B cell (primary cell): ENCODE results near the gene PARD3B. TPM values are rescaled to one million over a fixed set of nuclear protein-coding genes. Genes with fewer than 3 reads are reported as not detected.

Experiments
- ATAC-seq: fragments of 200-7000 bp; cut with Tn5 transposase; one replicate; pipeline ENCODE4 v1.10.0; 2021; ENCODE audit warnings: low read depth, mild to moderate bottlenecking, moderate number of reproducible peaks, moderate library complexity
- CTCF ChIA-PET: fragments of 350-600 bp; sonication (Branson Sonifier 250); formaldehyde crosslinking; loops from one replicate; lab custom pipeline; 2021; ENCODE audit warnings: antibody characterized with exemption, inconsistent platforms; lab: Charles Lee
- POLR2A ChIA-PET: fragments of 350-600 bp; sonication (Branson Sonifier 250); formaldehyde crosslinking; loops from one replicate; lab custom pipeline; 2021; ENCODE audit warnings: antibody characterized with exemption; lab: Charles Lee
- DNase-seq: peaks from one replicate; pipeline ENCODE4 v3.0.0; 2013
- H2AFZ ChIP-seq: 2 replicates; pipeline ENCODE4 v1.6.1; 2012; ENCODE audit warnings: mild to moderate bottlenecking, low read depth, low read length; ENCODE audit not compliant: insufficient read depth, poor library complexity, severe bottlenecking
- H3K27ac ChIP-seq, 2 donors: 1 replicate in 1 of 2; 2 replicates in 1 of 2; pipeline ENCODE4 v1.5.1; 2012 to 2013; ENCODE audit warnings: low read length in 2 of 2, mild to moderate bottlenecking in 2 of 2, moderate library complexity in 1 of 2
- H3K27me3 ChIP-seq, 4 experiments: fragments of 200-600 bp in 1 of 4; sonication (generic) in 1 of 4; replicated peaks in 1 of 4; 1 replicate in 2 of 4; 2 replicates in 2 of 4; pipeline versions ENCODE4 v1.6.1 to v1.7.0; 2013 to 2016; ENCODE audit warnings: low read length in 3 of 4, mild to moderate bottlenecking in 2 of 4, mixed read lengths in 1 of 4, moderate library complexity in 1 of 4; ENCODE audit not compliant: insufficient read depth in 4 of 4, control insufficient read depth in 3 of 4; ENCODE audit errors: control extremely low read depth in 1 of 4
- H3K36me3 ChIP-seq, 2 experiments: replicated peaks in 1 of 2; 1 replicate in 1 of 2; 2 replicates in 1 of 2; pipeline versions ENCODE4 v1.6.1 to v1.7.1; 2013; ENCODE audit warnings: low read length in 1 of 2; ENCODE audit not compliant: insufficient read depth in 2 of 2, control insufficient read depth in 1 of 2; ENCODE audit errors: control extremely low read depth in 1 of 2, extremely low read depth in 1 of 2
- H3K4me1 ChIP-seq, 2 donors: fragments of 200-600 bp in 1 of 2; sonication (generic) in 1 of 2; 1 replicate in 1 of 2; 2 replicates in 1 of 2; pipeline versions ENCODE4 v1.5.1 to v1.6.1; 2013 to 2017; ENCODE audit warnings: low read length in 2 of 2; ENCODE audit not compliant: control insufficient read depth in 2 of 2, insufficient read depth in 2 of 2
- H3K4me2 ChIP-seq: replicated peaks from 2 replicates; pipeline ENCODE3; 2012; ENCODE audit warnings: mild to moderate bottlenecking, low read depth, low read length; ENCODE audit not compliant: poor library complexity, severe bottlenecking
- H3K4me3 ChIP-seq, 5 experiments: fragments of 200-600 bp in 1 of 5; sonication (generic) in 1 of 5; 1 replicate in 3 of 5; 2 replicates in 2 of 5; pipeline versions ENCODE4 v1.5.1 to v1.7.0; 2011 to 2016; ENCODE audit warnings: low read length in 4 of 5, mild to moderate bottlenecking in 4 of 5, low read depth in 2 of 5, control low read depth in 1 of 5, moderate library complexity in 1 of 5; ENCODE audit not compliant: insufficient read depth in 1 of 5; ENCODE audit errors: control extremely low read depth in 1 of 5, extremely low read depth in 1 of 5
- H3K79me2 ChIP-seq: fragments of 200-600 bp; sonication (generic); one replicate; pipeline ENCODE4 v1.6.0; 2016; ENCODE audit warnings: low read length; ENCODE audit not compliant: control insufficient read depth, insufficient read depth
- H3K9ac ChIP-seq: fragments of 200-600 bp; sonication (generic); 2 replicates; pipeline ENCODE4 v1.6.1; 2017; ENCODE audit warnings: mild to moderate bottlenecking, low read length, moderate library complexity
- H3K9me3 ChIP-seq, 3 donors: one replicate each; pipeline versions ENCODE4 v1.6.1 to v1.7.1; 2013; ENCODE audit warnings: low read length in 2 of 3; ENCODE audit not compliant: control insufficient read depth in 2 of 3, insufficient read depth in 1 of 3; ENCODE audit errors: control extremely low read depth in 1 of 3
- H4K20me1 ChIP-seq: 2 replicates; pipeline ENCODE4 v1.6.0; 2012; ENCODE audit warnings: mild to moderate bottlenecking, low read length; ENCODE audit not compliant: insufficient read depth, control insufficient read depth, poor library complexity, severe bottlenecking
- H3K27ac Mint-ChIP-seq: one replicate; pipeline ENCODE4 v1.8.0; 2021; ENCODE audit warnings: mixed read lengths
- H3K27me3 Mint-ChIP-seq: one replicate; pipeline ENCODE4 v1.8.0; 2021; ENCODE audit warnings: mixed read lengths
- H3K4me1 Mint-ChIP-seq: one replicate; pipeline ENCODE4 v1.8.0; 2021; ENCODE audit warnings: mixed read lengths
- H3K4me3 Mint-ChIP-seq: one replicate; pipeline ENCODE4 v1.8.0; 2021; ENCODE audit warnings: mixed read lengths
- H3K9me3 Mint-ChIP-seq: one replicate; pipeline ENCODE4 v1.8.0; 2022; ENCODE audit warnings: mixed read lengths; ENCODE audit not compliant: insufficient read depth
- CTCF ChIP-seq: fragments of 200-600 bp; IDR thresholded peaks from one replicate; pipeline ENCODE4 v1.8.0; 2022; ENCODE audit warnings: antibody characterized with exemption, mild to moderate bottlenecking
- EZH2 ChIP-seq: IDR thresholded peaks from 2 replicates; pipeline ENCODE4 v1.6.1; 2012; ENCODE audit warnings: borderline replicate concordance, low read depth, mild to moderate bottlenecking, moderate library complexity, low read length; ENCODE audit not compliant: insufficient read depth, poor library complexity, severe bottlenecking
- WGBS: methylation state at CpG from one replicate; pipeline ENCODE4 v1.1.5; 2013; ENCODE audit warnings: missing lambda C conversion rate; ENCODE audit not compliant: insufficient coverage; 5-methylcytosine and 5-hydroxymethylcytosine counted together
- intact Hi-C: fragments of 100-400 bp; cut with micrococcal nuclease; formaldehyde crosslinking; loops from one replicate; pipeline ENCODE4 v1.10.0; 2022
- polyA plus RNA-seq: library from polyadenylated mRNA; depleted of rRNA; stranded (reverse); fragments of >200 nt; gene quantifications from 2 replicates; pipeline ENCODE4 v1.2.3, GENCODE V29; 2012
- total RNA-seq, 2 donors: library from RNA; stranded (reverse); fragments of 120-200 nt in 1 of 2; gene quantifications; 1 replicate in 1 of 2; 2 replicates in 1 of 2; pipeline versions ENCODE4 v1.2.3 to v1.2.4, GENCODE V29; 2013 to 2022

The PARD3B gene
- total and polyA plus RNA-seq, 2 donors (not counting 1 experiment from before 2014, with no cell fraction given): not detected

GRCh38 chr2:204586444-204587180 is 41.3 kb downstream of the PARD3B start:
- H3K9me3 Mint-ChIP-seq: peaks cover 9% of the 10 kb centered on the region
- H3K4me3 ChIP-seq: no peak overlapping the region
- intact Hi-C loops: no loop called here
- H3K9ac ChIP-seq: no peak overlapping the region
- no peak overlapping the region for H3K4me2 ChIP-seq
- H3K27ac Mint-ChIP-seq: no peak overlapping the region
- no peaks in the 10 kb centered on the region for H3K27me3 ChIP-seq
- H2AFZ ChIP-seq: no peak overlapping the region
- CTCF ChIA-PET: no interaction called here
- no peaks in the 10 kb centered on the region for H3K4me1 ChIP-seq
- no peaks in the 10 kb centered on the region for H3K79me2 ChIP-seq
- DNase-seq (no peak), ATAC-seq (no peak)
- no peaks in the 10 kb centered on the region for H3K27me3 Mint-ChIP-seq
- no peak overlapping the region for H3K27ac ChIP-seq
- no peak overlapping the region for H3K4me3 Mint-ChIP-seq
- H3K9me3 ChIP-seq: peaks cover 0 to 5% (median 3%) of the 10 kb centered on the region in 3 donors
- H3K4me1 Mint-ChIP-seq: no peaks in the 10 kb centered on the region
- 100% methylated on average over 1 of the region's 7 CpGs for WGBS
- POLR2A ChIA-PET: no interaction called here
- TF ChIP-seq CTCF (no peak), EZH2 (no peak)
- no peaks in the 10 kb centered on the region for H4K20me1 ChIP-seq
- H3K36me3 ChIP-seq: no peaks in the 10 kb centered on the region

- no peaks in the 10 kb centered on the region for H4K20me1 ChIP-seq
- no peak overlapping the region for H3K4me2 ChIP-seq
- DNase-seq: no peak
- Mint-ChIP-seq H3K9me3 (peaks cover 4% of the 10 kb centered on the region), H3K4me3 (no peak overlapping the region), H3K27ac (no peak overlapping the region), H3K27me3 (no peaks in the 10 kb centered on the region), H3K4me1 (no peaks in the 10 kb centered on the region)
- ChIA-PET POLR2A (no interaction called here), CTCF (no interaction called here)
- no peaks in the 10 kb centered on the region for H3K4me1 ChIP-seq
- H2AFZ ChIP-seq: no peak overlapping the region
- no peak for ATAC-seq
- H3K4me3 ChIP-seq: no peak overlapping the region
- peaks cover 0 to 5% (median 3%) of the 10 kb centered on the region in 3 donors for H3K9me3 ChIP-seq
- H3K27ac ChIP-seq: no peak overlapping the region
- WGBS: no CpG with 5 or more reads among the region's 3 CpGs
- H3K36me3 ChIP-seq: no peaks in the 10 kb centered on the region
- no peak overlapping the region for H3K9ac ChIP-seq
- H3K27me3 ChIP-seq: no peaks in the 10 kb centered on the region
- intact Hi-C loops: no loop called here
- TF ChIP-seq CTCF (no peak), EZH2 (no peak)
- no peaks in the 10 kb centered on the region for H3K79me2 ChIP-seq
These were observed 44.8 kb downstream of the PARD3B start for GRCh38 chr2:204590063-204590462.
